Femur (tissue), 1 donor: Measurements from ENCODE around the gene APOA1.

ENCODE experiments used
- DNase-seq: peaks from one replicate; pipeline ENCODE4 v3.0.0-alpha.2; 2017

Gene APOA1

GRCh38 chr11:116833491-116833815 is 4.0 kb downstream of the APOA1 start:
- DNase-seq = no peak

- DNase-seq = no peak
These were observed 4.8 kb downstream of the APOA1 start for GRCh38 chr11:116832350-116833290.

GRCh38 chr11:116831790-116832349 is 5.6 kb downstream of the APOA1 start:
- DNase-seq = no peak

DNA sequence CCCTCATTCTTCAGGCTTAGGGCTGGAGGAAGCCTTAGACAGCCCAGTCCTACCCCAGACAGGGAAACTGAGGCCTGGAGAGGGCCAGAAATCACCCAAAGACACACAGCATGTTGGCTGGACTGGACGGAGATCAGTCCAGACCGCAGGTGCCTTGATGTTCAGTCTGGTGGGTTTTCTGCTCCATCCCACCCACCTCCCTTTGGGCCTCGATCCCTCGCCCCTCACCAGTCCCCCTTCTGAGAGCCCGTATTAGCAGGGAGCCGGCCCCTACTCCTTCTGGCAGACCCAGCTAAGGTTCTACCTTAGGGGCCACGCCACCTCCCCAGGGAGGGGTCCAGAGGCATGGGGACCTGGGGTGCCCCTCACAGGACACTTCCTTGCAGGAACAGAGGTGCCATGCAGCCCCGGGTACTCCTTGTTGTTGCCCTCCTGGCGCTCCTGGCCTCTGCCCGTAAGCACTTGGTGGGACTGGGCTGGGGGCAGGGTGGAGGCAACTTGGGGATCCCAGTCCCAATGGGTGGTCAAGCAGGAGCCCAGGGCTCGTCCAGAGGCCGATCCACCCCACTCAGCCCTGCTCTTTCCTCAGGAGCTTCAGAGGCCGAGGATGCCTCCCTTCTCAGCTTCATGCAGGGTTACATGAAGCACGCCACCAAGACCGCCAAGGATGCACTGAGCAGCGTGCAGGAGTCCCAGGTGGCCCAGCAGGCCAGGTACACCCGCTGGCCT is 7.1 kb downstream of the APOA1 start:
- no peak for DNase-seq

GRCh38 chr11:116829525-116830183 is 7.8 kb downstream of the APOA1 start, which contains the start of gene APOC3:
Gene APOC3, plus strand, starts transcription at chr11:116829907. Its CDS starts 676 bp downstream, at chr11:116830583.
- no peak for DNase-seq

- DNase-seq = no peak
These were observed 8.5 kb downstream of the APOA1 start for GRCh38 chr11:116828632-116829524.

DNA sequence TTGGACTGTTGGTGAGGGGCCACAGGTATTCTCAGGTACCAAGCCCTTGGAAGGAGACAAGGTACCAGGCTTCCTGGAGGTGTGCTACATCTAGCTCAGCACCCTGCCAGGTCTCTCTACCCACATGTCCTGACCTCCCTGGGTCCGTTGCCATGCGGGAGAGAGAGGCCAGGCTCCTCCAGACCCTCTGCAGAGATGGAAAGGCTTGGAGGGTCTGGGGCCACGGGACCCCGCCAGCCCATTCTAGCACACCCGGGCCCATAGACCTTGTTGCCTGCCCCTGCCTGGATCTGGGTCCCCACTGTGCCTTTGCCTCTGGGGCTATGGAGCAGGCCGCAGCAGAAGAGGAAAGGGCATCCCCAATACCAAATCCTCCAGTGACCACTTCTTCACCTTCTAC is 10.0 kb downstream of the APOA1 start:
- DNase-seq = no peak

- no peak for DNase-seq
These were observed 10.5 kb downstream of the APOA1 start for GRCh38 chr11:116826751-116827431.

GRCh38 chr11:116825854-116826750 is 11.3 kb downstream of the APOA1 start:
- DNase-seq = no peak

DNA sequence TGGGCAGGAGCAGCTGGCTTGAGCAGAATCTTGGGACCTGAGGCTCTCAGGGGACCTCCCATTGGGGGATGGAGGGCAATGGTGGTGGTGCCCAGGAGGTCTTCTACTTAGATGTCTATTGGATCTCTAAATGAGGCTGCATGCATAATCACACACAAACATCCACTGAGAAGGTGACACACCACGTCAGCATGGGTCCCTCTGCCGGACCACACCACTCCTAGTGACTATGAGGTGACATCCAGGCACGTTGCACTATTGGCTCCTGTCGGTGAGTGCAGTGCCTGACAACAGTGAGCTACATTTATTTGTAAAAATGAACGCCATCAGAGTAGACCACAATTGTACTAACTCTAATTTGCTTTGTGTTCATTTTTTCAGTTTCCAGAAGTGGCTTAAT is 12.0 kb downstream of the APOA1 start:
- no peak for DNase-seq

DNA sequence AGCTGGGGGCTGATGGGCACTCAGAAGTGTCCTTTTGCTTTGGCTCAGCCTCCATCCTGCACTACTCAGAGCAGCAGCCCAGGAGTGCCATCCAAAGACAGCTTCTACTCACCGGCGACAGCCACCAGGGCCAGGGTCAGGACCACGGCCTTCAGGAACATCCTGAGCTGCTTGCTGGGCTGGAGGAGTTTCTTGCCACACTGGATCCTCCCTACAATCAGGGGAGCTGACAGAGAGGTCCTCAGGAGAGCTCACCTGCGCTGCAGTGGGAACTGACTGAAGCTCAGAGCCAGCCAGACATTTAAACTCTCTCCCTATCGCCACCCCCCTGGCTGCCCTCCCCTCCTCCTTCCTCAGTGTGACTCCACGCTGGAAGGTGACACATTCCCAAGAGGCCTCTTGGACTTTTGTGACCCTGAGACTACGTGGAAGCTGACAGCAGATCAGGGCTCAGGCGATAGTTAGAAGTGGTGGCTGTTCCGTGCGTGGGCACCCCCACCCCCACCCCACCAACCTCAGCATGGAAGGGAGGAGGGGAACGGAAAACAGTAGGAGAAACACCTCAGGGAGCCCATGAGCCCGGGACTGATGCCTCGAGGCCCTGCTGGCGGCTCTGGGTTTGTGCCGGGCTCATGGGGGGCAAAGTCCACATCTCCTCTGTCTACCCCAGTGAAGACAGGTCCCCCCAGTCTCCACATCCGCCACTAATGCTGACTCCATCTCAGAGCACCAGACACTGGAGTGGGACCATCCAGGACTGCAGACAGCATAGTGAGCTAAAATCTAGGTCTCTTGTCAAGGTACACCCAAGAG is 14.2 kb downstream of the APOA1 start, which contains the start of gene APOA4:
APOA4 (minus strand) TSS at position 274 of the 813 bp plus-strand sequence; CDS start at position 161, 113 bp downstream.
- DNase-seq = no peak

DNA sequence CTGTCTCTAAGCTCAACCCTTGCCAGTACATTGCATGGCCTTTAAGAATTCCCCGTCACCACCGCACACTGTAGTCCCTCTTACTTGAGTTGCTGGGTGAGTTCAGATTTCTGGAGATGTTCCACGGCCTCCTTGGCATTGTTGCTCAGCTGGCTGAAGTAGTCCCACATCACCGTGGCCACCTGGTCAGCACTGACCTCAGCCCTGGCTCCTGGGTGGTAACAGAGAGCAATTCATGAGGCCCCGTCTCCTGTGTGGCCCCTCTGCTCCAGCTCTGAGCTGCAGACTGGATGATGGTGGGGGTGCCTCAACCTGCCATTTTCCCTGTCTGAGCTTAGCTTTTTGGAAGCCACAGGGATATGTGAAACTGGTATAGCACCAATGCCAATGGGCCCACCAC is 14.8 kb downstream of the APOA1 start:
- DNase-seq = no peak

DNA sequence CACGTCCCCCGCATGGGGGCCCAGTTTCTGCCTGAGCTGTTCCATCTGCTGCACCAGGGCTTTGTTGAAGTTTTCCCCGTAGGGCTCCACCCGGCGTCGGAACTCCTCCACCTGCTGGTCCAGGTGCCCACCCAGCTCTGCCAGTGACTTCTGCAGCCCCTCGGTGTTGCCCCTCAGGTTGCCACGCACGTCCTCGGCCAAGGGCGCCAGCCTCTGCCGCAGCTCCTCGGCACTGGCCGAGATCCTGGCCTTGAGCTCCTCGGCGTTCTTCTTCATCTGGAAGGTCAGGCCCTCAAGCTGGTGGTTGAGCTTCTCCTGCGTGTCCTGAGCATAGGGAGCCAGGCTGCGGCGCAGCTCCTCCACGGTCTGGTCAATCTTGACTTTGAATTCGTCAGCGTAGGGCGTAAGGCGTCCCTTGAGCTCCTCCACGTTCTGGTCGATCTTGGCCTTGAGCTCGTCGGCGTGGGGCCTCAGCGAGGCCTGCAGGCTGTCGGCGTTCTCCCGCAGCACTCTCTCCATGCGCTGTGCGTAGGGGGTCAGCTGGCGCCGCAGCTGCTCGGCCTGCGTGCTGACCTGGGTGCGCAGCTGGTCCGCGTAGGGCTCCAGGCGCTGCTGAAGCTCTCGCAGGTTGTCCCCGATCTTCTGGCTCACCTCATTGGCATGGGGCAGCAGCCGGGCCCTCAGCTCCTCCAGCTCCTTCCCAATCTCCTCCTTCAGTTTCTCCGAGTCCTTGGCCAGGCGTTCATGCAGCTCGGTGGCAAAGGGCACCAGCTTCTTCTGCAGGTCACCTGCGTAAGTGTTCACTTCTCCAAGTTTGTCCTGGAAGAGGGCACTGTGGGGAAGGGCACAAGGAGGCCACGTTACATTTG is 16.1 kb downstream of the APOA1 start:
- DNase-seq = no peak

- no peak for DNase-seq
These were observed 18.4 kb downstream of the APOA1 start for GRCh38 chr11:116819049-116819448.

DNA sequence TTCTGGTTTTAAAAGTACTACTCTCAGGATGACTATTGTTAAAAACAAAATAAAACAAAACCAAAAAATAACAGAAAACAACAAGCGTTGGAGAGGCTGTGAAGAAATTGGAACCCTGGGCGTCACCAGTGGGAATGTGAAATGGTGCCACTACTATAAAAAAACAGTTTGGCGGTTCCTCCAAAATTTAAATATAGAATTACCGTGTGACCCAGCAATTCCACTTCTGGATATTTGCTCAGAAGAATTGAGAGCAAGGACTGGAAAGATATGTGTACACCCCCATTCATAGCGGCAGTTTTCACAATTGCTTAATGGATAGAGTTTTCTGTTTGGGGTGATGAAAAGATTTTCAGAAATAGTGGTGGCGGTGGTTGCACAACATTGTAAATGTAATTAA is 22.9 kb downstream of the APOA1 start:
- DNase-seq = no peak

GRCh38 chr11:116813781-116814471 is 23.5 kb downstream of the APOA1 start:
- DNase-seq = no peak

GRCh38 chr11:116813170-116813569 is 24.3 kb downstream of the APOA1 start:
- DNase-seq = no peak

GRCh38 chr11:116812109-116812508 is 25.3 kb downstream of the APOA1 start:
- DNase-seq = no peak
